ENCODE results near the gene EHD1.

GRCh38 chr11:64909653-64910343 is 31.4 kb upstream of the EHD1 start:
- TF ChIP-seq CTCF (IDR thresholded peaks at IDR 0.05), result no peak
- TF ChIP-seq POLR2A (IDR thresholded peaks at IDR 0.05), result no peak
- TF ChIP-seq EP300 (IDR thresholded peaks at IDR 0.05), result no peak
